ENCODE measurements around the gene AQP12A. TPM values are rescaled to one million over a fixed set of nuclear protein-coding genes. Genes with fewer than 3 reads are reported as not detected.

Gene AQP12A
- total RNA-seq: not detected in 2 replicates

GRCh38 chr2:240691631-240692420, at the start of gene AQP12A:
TSS of gene AQP12A (plus strand) at chr2:240691866. CDS start at chr2:240691914, 48 bp downstream.

GRCh38 chr2:240682431-240683224, 9.0 kb upstream of the AQP12A start, which contains the start of gene AQP12B:
TSS of gene AQP12B (minus strand) at chr2:240682885. CDS start at chr2:240682837, 48 bp downstream.

Small RNA genes within 50 kb of the gene (small RNA-seq; reads per million reads assigned to genes)
- gene AC011298.3: not detected

Other genes with a start within 250 kb of the AQP12A start
- gene ANKMY1, start 133.9 kb upstream of the AQP12A start, total RNA-seq: 8.9 and 15.3 TPM in 2 replicates
- 4.7 and 5.3 TPM in 2 replicates for gene DUSP28, start 131.5 kb upstream of the AQP12A start, total RNA-seq
- 14.1 and 17.2 TPM in 2 replicates for gene RNPEPL1, start 123.4 kb upstream of the AQP12A start, total RNA-seq
- 16.9 and 17.5 TPM in 2 replicates for gene CAPN10, start 105.1 kb upstream of the AQP12A start, total RNA-seq
- 0.22 and 0.39 TPM in 2 replicates for gene GPR35, start 66.4 kb upstream of the AQP12A start, total RNA-seq
- gene AQP12B, start 9.0 kb upstream of the AQP12A start, total RNA-seq: not detected in 2 replicates
- under 0.01 TPM in 1 of 2 replicates, not detected in the other for gene KIF1A, start 128.4 kb downstream of the AQP12A start, total RNA-seq
- gene AGXT, start 177.0 kb downstream of the AQP12A start, total RNA-seq: not detected in 2 replicates
- gene MAB21L4, start 204.3 kb downstream of the AQP12A start, total RNA-seq: not detected in 2 replicates
- gene CROCC2, start 214.5 kb downstream of the AQP12A start, total RNA-seq: not detected in 2 replicates